GM12891 (cell line): ENCODE measurements around the gene GP1BA.

ENCODE experiments used
- DNase-seq: peaks from one replicate; pipeline ENCODE4 v3.0.0; 2011; ENCODE audit warnings: low spot score; ENCODE audit not compliant: insufficient read length
- FAIRE-seq: peaks from 2 replicates; lab custom pipeline; 2011; peaks lifted over from hg19 to GRCh38; lab: Jason Lieb, UNC
- PAX5 ChIP-seq: IDR thresholded peaks from 2 replicates; pipeline ENCODE4 v1.6.1; 2011; ENCODE audit warnings: low read length, moderate library complexity, mild to moderate bottlenecking; ENCODE audit not compliant: insufficient read depth, severe bottlenecking
- POLR2A ChIP-seq: IDR thresholded peaks from 2 replicates; pipeline ENCODE4 v1.6.1; 2011; ENCODE audit warnings: low read depth, low read length, control low read depth
- POLR2AphosphoS5 ChIP-seq: IDR thresholded peaks from 2 replicates; pipeline ENCODE4 v1.6.1; 2011; ENCODE audit warnings: low read depth, low read length, control low read depth
- POU2F2 ChIP-seq: IDR thresholded peaks from 2 replicates; pipeline ENCODE4 v1.6.1; 2011; ENCODE audit warnings: low read depth, mild to moderate bottlenecking, control low read depth, low read length, moderate library complexity
- SPI1 ChIP-seq: IDR thresholded peaks from 2 replicates; pipeline ENCODE4 v1.6.1; 2011; ENCODE audit warnings: low read depth, low read length, control low read depth
- TAF1 ChIP-seq: IDR thresholded peaks from 2 replicates; pipeline ENCODE4 v1.6.1; 2011; ENCODE audit warnings: low read depth, low read length, control low read depth

Gene GP1BA

GRCh38 chr17:4972322-4972721, 40.2 kb downstream of the GP1BA start:
- no peak for TF ChIP-seq SPI1
- no peak for TF ChIP-seq TAF1
- no peak for TF ChIP-seq POLR2AphosphoS5
- no peak for TF ChIP-seq POU2F2
- TF ChIP-seq POLR2A = no peak
- TF ChIP-seq PAX5 = no peak
- no peak for DNase-seq
- no peak for FAIRE-seq

GRCh38 chr17:4972752-4973151, 40.7 kb downstream of the GP1BA start:
- DNase-seq = no peak
- no peak for FAIRE-seq

GRCh38 chr17:4973256-4974114, 41.4 kb downstream of the GP1BA start:
- TF ChIP-seq POLR2AphosphoS5 (no peak), PAX5 (no peak), POU2F2 (no peak), SPI1 (no peak), TAF1 (no peak), POLR2A (no peak)
- FAIRE-seq (no peak), DNase-seq (no peak)

More at GRCh38 chr17:4972752-4973151, 40.7 kb downstream of the GP1BA start:
- TF ChIP-seq TAF1 (no peak), POLR2AphosphoS5 (no peak), POU2F2 (no peak), SPI1 (no peak), PAX5 (no peak), POLR2A (no peak)

DNA sequence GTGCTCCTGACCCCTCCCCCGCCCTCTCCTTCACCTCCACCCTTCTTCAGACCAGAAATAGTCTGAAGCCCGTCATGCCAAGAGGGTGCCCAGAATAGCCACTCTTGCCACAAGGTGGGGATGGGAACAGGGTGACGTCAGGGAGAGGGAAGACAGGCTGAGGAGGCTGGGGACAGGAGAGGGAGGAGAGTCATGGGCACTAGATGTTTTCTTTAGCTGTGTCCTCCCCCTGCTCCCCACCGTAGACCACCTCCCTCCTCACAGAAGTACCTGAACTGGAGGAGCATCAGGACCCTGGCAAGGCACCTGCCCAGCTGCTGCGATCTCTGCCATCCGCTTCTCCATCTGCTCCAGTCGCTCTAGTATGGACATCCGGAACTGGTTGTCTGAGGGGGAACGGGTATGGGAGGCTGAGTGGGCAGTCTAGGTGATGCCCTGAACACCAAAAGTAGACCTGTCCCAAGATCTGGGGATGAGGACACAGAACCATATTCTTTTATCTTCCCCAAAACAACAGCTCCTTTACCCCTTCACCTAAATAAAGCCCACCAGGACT, 42.1 kb downstream of the GP1BA start:
- DNase-seq = no peak
- no peak for TF ChIP-seq POU2F2
- no peak for TF ChIP-seq POLR2AphosphoS5
- no peak for TF ChIP-seq SPI1
- no peak for TF ChIP-seq TAF1
- no peak for TF ChIP-seq PAX5
- TF ChIP-seq POLR2A = no peak
- FAIRE-seq = no peak

DNA sequence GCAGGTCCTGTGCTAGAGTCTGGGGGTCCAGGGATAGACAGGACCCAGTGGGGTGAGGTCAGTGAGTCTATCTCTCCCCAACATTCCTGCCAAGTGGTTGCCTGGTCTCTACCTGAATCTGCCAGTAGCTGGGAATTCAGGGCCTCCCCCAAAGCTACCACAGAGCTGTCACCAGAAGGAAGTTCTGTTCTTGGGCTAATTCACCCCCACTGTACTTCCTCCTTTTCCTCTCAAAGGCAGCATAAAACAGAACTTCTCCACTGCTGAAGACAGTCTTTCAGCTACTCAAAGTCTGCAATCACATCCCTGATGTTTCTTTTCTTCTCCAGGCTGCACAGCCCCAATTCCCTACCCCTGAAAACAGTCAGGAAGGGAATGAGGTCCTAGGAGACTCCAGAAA, 46.6 kb downstream of the GP1BA start:
- no peak for FAIRE-seq
- DNase-seq = no peak
- no peak for TF ChIP-seq TAF1
- no peak for TF ChIP-seq POU2F2
- no peak for TF ChIP-seq POLR2AphosphoS5
- TF ChIP-seq SPI1 = no peak
- no peak for TF ChIP-seq POLR2A
- TF ChIP-seq PAX5 = no peak

DNA sequence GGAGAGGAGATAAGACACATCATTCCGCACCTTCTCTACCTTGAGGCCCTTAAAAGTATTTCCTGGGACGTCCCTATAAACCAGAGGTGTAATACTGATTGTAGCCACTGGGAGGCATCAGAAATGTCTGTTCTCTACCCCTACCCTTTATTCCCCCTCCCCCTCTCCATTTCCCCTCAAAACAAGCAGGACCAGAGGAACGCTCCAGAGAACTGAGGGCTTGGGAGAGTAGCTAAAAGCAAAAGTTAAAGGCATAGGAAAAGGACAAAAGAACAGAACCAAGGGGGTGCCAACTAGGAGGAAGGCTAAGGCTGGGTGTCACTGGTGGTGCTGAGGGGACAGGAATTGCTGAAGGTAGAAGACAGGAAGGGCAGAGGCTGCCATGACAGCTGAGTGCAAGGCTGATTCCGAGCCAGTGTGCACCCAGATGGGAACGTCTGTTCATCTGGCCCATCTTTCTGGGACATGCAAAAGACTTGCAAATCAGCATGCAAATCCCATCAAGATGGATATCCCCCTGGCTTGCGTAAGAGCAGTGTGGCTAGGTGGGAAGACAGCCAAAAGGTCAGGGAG, 48.7 kb downstream of the GP1BA start:
- peak; percentile 43 for DNase-seq
- peak; percentile 76 for FAIRE-seq
- no peak for TF ChIP-seq SPI1
- TF ChIP-seq PAX5 = no peak
- TF ChIP-seq POU2F2 = 0 out of 2 replicates have a peak, but pooled peaks have one; percentile 42

DNA sequence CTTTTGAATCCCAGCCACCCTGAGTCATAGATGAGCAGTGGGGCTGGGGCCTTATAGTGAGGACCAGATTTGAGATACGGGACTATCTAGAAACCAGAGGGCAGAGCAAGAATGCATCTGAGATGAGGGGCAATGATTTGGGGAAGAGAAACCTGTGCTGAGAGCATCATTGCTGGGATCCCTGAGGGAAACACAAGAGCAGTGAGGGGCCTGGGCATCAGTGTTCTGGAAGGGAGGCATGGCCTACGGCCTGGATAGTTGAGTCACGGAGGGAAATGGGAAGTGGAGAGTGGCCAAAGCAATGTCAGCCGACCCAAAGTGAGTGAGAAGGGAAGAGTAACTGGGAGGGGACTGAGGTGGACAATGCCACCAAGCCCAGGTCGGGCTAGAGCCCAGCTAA, 50.2 kb downstream of the GP1BA start:
- TF ChIP-seq POLR2AphosphoS5 (no peak), SPI1 (0 out of 2 replicates have a peak, but pooled peaks have one; percentile 1), PAX5 (no peak), POU2F2 (no peak), POLR2A (no peak)
- DNase-seq (no peak), FAIRE-seq (no peak)
